CD4-positive, CD25-positive, alpha-beta regulatory T cell (primary cell): ENCODE measurements around the gene YWHAE. TPM values are rescaled to one million over a fixed set of nuclear protein-coding genes. Genes with fewer than 3 reads are reported as not detected.

ENCODE experiments used
- ATAC-seq, 2 donors: fragments of 150-1000 bp; cut with Tn5 transposase; one replicate each; pipeline ENCODE4 v1.10.0; 2021; ENCODE audit warnings: low read depth in 2 of 2, moderate number of reproducible peaks in 2 of 2, moderate library complexity in 1 of 2
- DNase-seq, 3 donors: peaks; one replicate each; pipeline versions ENCODE4 v3.0.0 to v3.0.0-alpha.2; 2012 to 2022; ENCODE audit warnings: mixed read lengths in 1 of 3
- H3K27ac ChIP-seq: one replicate; pipeline ENCODE4 v1.7.0; 2013; ENCODE audit warnings: mild to moderate bottlenecking, low read length; ENCODE audit not compliant: insufficient read depth, poor library complexity, severe bottlenecking
- H3K27me3 ChIP-seq: one replicate; pipeline ENCODE4 v1.7.0; 2013; ENCODE audit warnings: low read length; ENCODE audit not compliant: control insufficient read depth, insufficient read depth
- H3K36me3 ChIP-seq: one replicate; pipeline ENCODE4 v1.7.0; 2013; ENCODE audit warnings: mild to moderate bottlenecking, low read length, moderate library complexity; ENCODE audit not compliant: control insufficient read depth, insufficient read depth
- H3K4me1 ChIP-seq: 2 replicates; pipeline ENCODE4 v1.7.0; 2013; ENCODE audit warnings: mild to moderate bottlenecking, low read length; ENCODE audit not compliant: insufficient read depth, control insufficient read depth, poor library complexity, severe bottlenecking
- H3K4me3 ChIP-seq: one replicate; pipeline ENCODE4 v1.7.0; 2013; ENCODE audit warnings: low read depth, mild to moderate bottlenecking, low read length, moderate library complexity
- H3K9me3 ChIP-seq, 2 experiments: 1 replicate in 1 of 2; 2 replicates in 1 of 2; pipeline ENCODE4 v1.7.0; 2013; ENCODE audit warnings: low read length in 2 of 2, mild to moderate bottlenecking in 1 of 2, moderate library complexity in 1 of 2; ENCODE audit not compliant: control insufficient read depth in 2 of 2
- H3K27ac Mint-ChIP-seq, 3 donors: one replicate each; pipeline ENCODE4 v1.8.0; 2020 to 2022; ENCODE audit warnings: mild to moderate bottlenecking in 3 of 3, mixed read lengths in 3 of 3, moderate library complexity in 2 of 3
- H3K27me3 Mint-ChIP-seq: one replicate; pipeline ENCODE4 v1.8.0; 2022; ENCODE audit warnings: mild to moderate bottlenecking, mixed read lengths
- H3K36me3 Mint-ChIP-seq: one replicate; pipeline ENCODE4 v1.8.0; 2020; ENCODE audit warnings: mixed read lengths
- H3K4me1 Mint-ChIP-seq, 4 donors: one replicate each; pipeline ENCODE4 v1.8.0; 2020 to 2022; ENCODE audit warnings: mixed read lengths in 4 of 4, mild to moderate bottlenecking in 1 of 4
- H3K4me3 Mint-ChIP-seq, 4 donors: one replicate each; pipeline ENCODE4 v1.8.0; 2020 to 2022; ENCODE audit warnings: mild to moderate bottlenecking in 4 of 4, mixed read lengths in 4 of 4, moderate library complexity in 3 of 4
- H3K9me3 Mint-ChIP-seq, 7 donors: one replicate each; pipeline ENCODE4 v1.8.0; 2020 to 2022; ENCODE audit warnings: mixed read lengths in 7 of 7, mild to moderate bottlenecking in 3 of 7, moderate library complexity in 2 of 7
- polyA plus RNA-seq, 4 donors: library from polyadenylated mRNA; unstranded; fragments of 300-500 nt; fragmentation: Illumina TruSeq; gene quantifications; one replicate each; pipeline ENCODE4 v1.2.3, GENCODE V29; 2021
- total RNA-seq: library from RNA; stranded (reverse); gene quantifications from one replicate; pipeline ENCODE4 v1.2.3, GENCODE V29; 2022

Gene YWHAE
- total and polyA plus RNA-seq, 5 donors from 2014 or later: 68.6 to 136 (median 92.2) TPM

DNA sequence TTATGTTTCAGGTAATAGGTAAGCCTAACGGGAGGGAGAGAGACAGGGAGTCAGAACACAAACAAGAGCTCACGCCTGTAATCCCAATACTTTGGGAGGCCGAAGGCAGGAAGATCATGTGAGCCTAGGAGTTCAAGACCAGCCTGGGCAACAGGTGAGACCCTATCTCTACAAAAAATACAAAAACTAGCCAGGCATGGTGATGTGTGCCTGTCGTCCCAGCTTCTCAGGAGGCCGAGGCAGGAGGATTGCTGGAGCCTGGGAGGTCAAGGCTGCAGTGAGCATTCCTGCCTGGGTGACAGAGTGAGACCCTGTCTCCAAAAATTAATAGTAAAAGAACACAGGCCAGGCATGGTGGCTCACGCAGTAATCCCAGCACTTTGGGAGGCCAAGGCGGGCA, 27.4 kb downstream of the YWHAE start:
- Mint-ChIP-seq H3K4me1 (peaks cover 31 to 89% (median 53%) of the 10 kb centered on the region in 4 donors), H3K27ac (peak overlapping the region in 1 of 3 donors; percentile 78), H3K4me3 (peak overlapping the region in 2 of 4 donors; percentile 4 to 38), H3K36me3 (peaks cover 4% of the 10 kb centered on the region), H3K27me3 (no peaks in the 10 kb centered on the region), H3K9me3 (no peaks in the 10 kb centered on the region)
- no peaks in the 10 kb centered on the region for H3K9me3 ChIP-seq
- no peak overlapping the region for H3K27ac ChIP-seq
- H3K4me1 ChIP-seq: peaks cover 55% of the 10 kb centered on the region
- H3K4me3 ChIP-seq: no peak overlapping the region
- peaks cover 11% of the 10 kb centered on the region for H3K36me3 ChIP-seq
- no peaks in the 10 kb centered on the region for H3K27me3 ChIP-seq
- ATAC-seq (no peak), DNase-seq (no peak)

- peaks cover 4% of the 10 kb centered on the region for H3K36me3 Mint-ChIP-seq
- DNase-seq (no peak), ATAC-seq (no peak)
- H3K4me3 ChIP-seq: no peak overlapping the region
- H3K27ac ChIP-seq: no peak overlapping the region
- H3K4me1 ChIP-seq: peaks cover 52% of the 10 kb centered on the region
- H3K36me3 ChIP-seq: peaks cover 11% of the 10 kb centered on the region
- no peaks in the 10 kb centered on the region for H3K9me3 Mint-ChIP-seq
- H3K4me3 Mint-ChIP-seq: peak overlapping the region in 2 of 4 donors; percentile 4 to 38
- H3K27ac Mint-ChIP-seq: peak overlapping the region in 1 of 3 donors; percentile 78
- H3K27me3 Mint-ChIP-seq: no peaks in the 10 kb centered on the region
- no peaks in the 10 kb centered on the region for H3K9me3 ChIP-seq
- H3K4me1 Mint-ChIP-seq: peaks cover 35 to 89% (median 54%) of the 10 kb centered on the region in 4 donors
- no peaks in the 10 kb centered on the region for H3K27me3 ChIP-seq
Observed at GRCh38 chr17:1371893-1372590, 28.0 kb downstream of the YWHAE start.

DNA sequence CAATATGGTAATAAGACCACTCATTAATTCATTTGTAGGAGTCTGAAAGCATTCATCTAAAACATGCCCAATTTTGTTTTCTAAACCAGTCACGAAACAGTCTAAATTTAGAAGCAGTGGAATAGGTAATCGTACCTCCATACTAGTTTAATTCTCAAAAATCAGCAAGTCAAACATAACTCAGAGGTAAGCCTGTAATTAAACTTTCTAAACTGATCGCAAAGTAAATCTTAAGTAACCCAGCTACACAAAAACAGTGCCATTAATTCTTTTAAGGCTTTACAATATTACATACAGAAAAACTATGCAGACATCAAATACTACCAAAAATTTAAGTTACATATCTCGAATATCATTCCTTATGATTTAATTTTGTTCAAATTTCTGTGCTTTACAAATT, 31.4 kb downstream of the YWHAE start:
- ATAC-seq (no peak), DNase-seq (no peak)
- Mint-ChIP-seq H3K9me3 (no peaks in the 10 kb centered on the region), H3K27me3 (no peaks in the 10 kb centered on the region), H3K27ac (no peak overlapping the region), H3K36me3 (peaks cover 14% of the 10 kb centered on the region), H3K4me3 (no peak overlapping the region), H3K4me1 (peaks cover 21 to 82% (median 40%) of the 10 kb centered on the region in 4 donors)
- H3K9me3 ChIP-seq: no peaks in the 10 kb centered on the region
- no peaks in the 10 kb centered on the region for H3K27me3 ChIP-seq
- no peak overlapping the region for H3K27ac ChIP-seq
- H3K36me3 ChIP-seq: peaks cover 19% of the 10 kb centered on the region
- H3K4me3 ChIP-seq: no peak overlapping the region
- peaks cover 28% of the 10 kb centered on the region for H3K4me1 ChIP-seq

- Mint-ChIP-seq H3K36me3 (peaks cover 10% of the 10 kb centered on the region), H3K4me3 (peak overlapping the region in 3 of 4 donors; percentile 9 to 72 (median 18)), H3K27me3 (no peaks in the 10 kb centered on the region), H3K9me3 (no peaks in the 10 kb centered on the region), H3K27ac (peak overlapping the region; percentile 6 to 88 (median 88)), H3K4me1 (peaks cover 24 to 84% (median 48%) of the 10 kb centered on the region in 4 donors)
- H3K27ac ChIP-seq: no peak overlapping the region
- ATAC-seq: no peak
- no peak overlapping the region for H3K4me3 ChIP-seq
- peaks cover 33% of the 10 kb centered on the region for H3K4me1 ChIP-seq
- no peak for DNase-seq
- no peaks in the 10 kb centered on the region for H3K27me3 ChIP-seq
- peaks cover 15% of the 10 kb centered on the region for H3K36me3 ChIP-seq
- H3K9me3 ChIP-seq: no peaks in the 10 kb centered on the region
Observed at GRCh38 chr17:1367351-1367745, 32.7 kb downstream of the YWHAE start.

- H3K27ac Mint-ChIP-seq: peak overlapping the region in 1 of 3 donors; percentile 88
- no peak overlapping the region for H3K4me3 Mint-ChIP-seq
- Histone ChIP-seq H3K36me3 (peaks cover 12% of the 10 kb centered on the region), H3K4me1 (peaks cover 40% of the 10 kb centered on the region), H3K27ac (peak overlapping the region; percentile 65), H3K9me3 (no peaks in the 10 kb centered on the region), H3K27me3 (no peaks in the 10 kb centered on the region), H3K4me3 (no peak overlapping the region)
- peaks cover 26 to 86% (median 47%) of the 10 kb centered on the region in 4 donors for H3K4me1 Mint-ChIP-seq
- H3K27me3 Mint-ChIP-seq: no peaks in the 10 kb centered on the region
- H3K9me3 Mint-ChIP-seq: no peaks in the 10 kb centered on the region
- DNase-seq (no peak), ATAC-seq (no peak)
- peaks cover 14% of the 10 kb centered on the region for H3K36me3 Mint-ChIP-seq
Observed at GRCh38 chr17:1366234-1366633, 33.8 kb downstream of the YWHAE start.

GRCh38 chr17:1365445-1366039, 34.5 kb downstream of the YWHAE start:
- Histone ChIP-seq H3K27ac (peak overlapping the region; percentile 65), H3K4me1 (peaks cover 47% of the 10 kb centered on the region), H3K36me3 (peaks cover 16% of the 10 kb centered on the region), H3K4me3 (peak overlapping the region; percentile 65), H3K27me3 (no peaks in the 10 kb centered on the region), H3K9me3 (no peaks in the 10 kb centered on the region)
- peak overlapping the region in 2 of 3 donors; percentile 9 to 36 for H3K27ac Mint-ChIP-seq
- peak; percentile 48 to 65 for ATAC-seq
- H3K27me3 Mint-ChIP-seq: no peaks in the 10 kb centered on the region
- H3K36me3 Mint-ChIP-seq: peaks cover 17% of the 10 kb centered on the region
- peaks cover 26 to 86% (median 48%) of the 10 kb centered on the region in 4 donors for H3K4me1 Mint-ChIP-seq
- no peaks in the 10 kb centered on the region for H3K9me3 Mint-ChIP-seq
- DNase-seq: peak; percentile 54 to 85 (median 78)
- H3K4me3 Mint-ChIP-seq: peak overlapping the region in 3 of 4 donors; percentile 5 to 29 (median 20)

GRCh38 chr17:1362964-1363363, 37.1 kb downstream of the YWHAE start:
- DNase-seq (no peak), ATAC-seq (peak in 1 of 2 donors; percentile 10)
- peak overlapping the region; percentile 68 for H3K27ac ChIP-seq
- no peaks in the 10 kb centered on the region for H3K9me3 Mint-ChIP-seq
- H3K36me3 Mint-ChIP-seq: peaks cover 23% of the 10 kb centered on the region
- H3K4me3 ChIP-seq: peak overlapping the region; percentile 60
- peak overlapping the region; percentile 55 to 87 (median 87) for H3K27ac Mint-ChIP-seq
- H3K4me1 Mint-ChIP-seq: peaks cover 20 to 73% (median 48%) of the 10 kb centered on the region in 4 donors
- no peaks in the 10 kb centered on the region for H3K9me3 ChIP-seq
- H3K36me3 ChIP-seq: peaks cover 31% of the 10 kb centered on the region
- peaks cover 50% of the 10 kb centered on the region for H3K4me1 ChIP-seq
- no peaks in the 10 kb centered on the region for H3K27me3 Mint-ChIP-seq
- no peaks in the 10 kb centered on the region for H3K27me3 ChIP-seq
- peak overlapping the region in 3 of 4 donors; percentile 34 to 79 (median 62) for H3K4me3 Mint-ChIP-seq
